Jurkat, Clone E6-1 (cell line): ENCODE results near the gene TTC1.
"Not testable (repeated sequence)": the region's sequence is repeated elsewhere in the genome, so short reads cannot be mapped to it uniquely, and the experiment has no call there.

Experiments
- DNase-seq: peaks from one replicate; pipeline ENCODE4 v3.0.0-alpha.2; 2011; ENCODE audit warnings: low read depth, low spot score
- H3K4me3 ChIP-seq: 2 replicates; pipeline ENCODE4 v1.5.1; 2011; ENCODE audit warnings: mild to moderate bottlenecking, low read length, control low read depth, moderate library complexity

TTC1 gene

DNA sequence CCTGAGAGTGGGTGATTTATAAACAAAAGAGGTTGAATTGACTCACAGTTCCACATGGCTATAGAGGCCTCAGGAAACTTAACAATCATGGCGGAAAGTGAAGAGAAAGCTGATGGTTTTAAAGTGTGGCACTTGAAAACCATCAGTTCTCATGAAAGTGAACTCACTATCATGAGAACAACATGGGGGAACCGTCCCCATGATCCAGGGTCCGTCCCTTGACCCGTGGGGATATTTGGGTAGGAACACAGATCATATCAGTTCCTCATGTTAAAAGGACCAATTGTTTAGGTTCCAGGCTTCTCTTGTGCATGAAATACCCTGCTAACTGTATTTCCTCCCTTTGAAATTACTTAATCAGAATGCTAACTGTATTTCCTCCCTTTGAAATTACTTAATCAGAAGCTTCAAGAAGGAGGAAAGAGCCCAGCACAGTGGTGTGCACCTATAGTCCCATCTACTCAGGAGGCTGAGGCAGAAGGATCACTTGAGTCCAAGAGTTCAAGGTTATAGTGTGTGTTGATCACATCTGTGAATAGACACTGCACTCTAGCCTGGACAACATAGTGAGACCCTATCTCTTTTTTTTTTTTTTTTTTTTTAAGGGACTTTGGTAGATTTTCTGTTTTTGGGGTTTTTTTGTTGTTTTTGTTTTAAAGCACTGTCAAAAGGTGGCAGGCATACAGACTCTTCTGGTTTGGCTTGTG, 24.8 kb downstream of the TTC1 start:
- no peak for DNase-seq
- H3K4me3 ChIP-seq: no peak overlapping the region

GRCh38 chr5:160036243-160036642, 27.3 kb downstream of the TTC1 start:
- DNase-seq: no peak
- no peak overlapping the region for H3K4me3 ChIP-seq

GRCh38 chr5:160036884-160037283, 27.9 kb downstream of the TTC1 start:
- DNase-seq: no peak
- H3K4me3 ChIP-seq: no peak overlapping the region

DNA sequence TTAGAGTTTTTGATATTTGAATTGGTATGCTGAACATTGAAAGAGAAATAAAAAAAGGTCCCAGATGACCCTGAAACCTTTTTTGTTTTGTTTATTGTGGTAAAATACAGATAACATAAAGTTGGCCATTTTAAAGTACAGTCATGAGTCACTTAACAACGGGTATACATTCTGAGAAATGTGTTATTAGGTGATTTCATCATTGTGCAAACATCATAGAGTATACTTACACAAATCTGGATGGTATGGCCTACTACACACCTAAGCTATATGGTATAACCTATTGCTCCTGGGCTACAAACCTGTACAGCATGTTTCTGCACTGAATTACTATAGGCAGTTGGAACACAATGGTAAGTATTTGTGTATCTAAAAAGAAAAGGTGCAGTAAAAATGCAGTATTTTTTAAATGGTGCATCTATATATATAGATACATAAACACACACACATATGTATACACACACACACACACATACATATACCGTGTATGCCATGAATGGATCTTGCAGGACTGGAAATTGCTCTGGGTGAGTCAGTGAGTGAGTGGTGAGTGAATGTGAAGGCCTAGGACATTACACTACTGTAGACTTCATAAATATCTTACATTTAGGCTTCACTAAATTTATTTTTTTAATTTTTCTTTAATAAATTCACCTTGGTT, 31.0 kb downstream of the TTC1 start:
- no peak for DNase-seq
- H3K4me3 ChIP-seq: no peak overlapping the region

DNA sequence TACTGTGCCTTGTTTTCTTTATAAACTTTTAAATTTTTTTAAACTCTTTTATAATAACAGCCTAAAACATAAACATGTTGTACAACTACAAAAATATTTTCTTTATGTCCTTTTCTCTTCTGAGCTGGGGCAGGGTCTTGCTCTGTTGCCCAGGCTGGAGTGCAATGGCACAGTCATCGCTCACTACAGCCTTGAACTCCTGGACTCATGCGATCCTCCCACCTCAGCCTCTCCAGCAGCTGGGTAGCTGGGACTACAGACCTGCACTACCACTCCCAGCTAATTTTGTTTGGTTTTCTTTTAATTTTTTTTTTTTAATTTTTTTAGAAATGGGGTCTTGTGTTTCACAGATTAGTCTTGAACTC, 31.5 kb downstream of the TTC1 start:
- no peak overlapping the region for H3K4me3 ChIP-seq
- DNase-seq: no peak

GRCh38 chr5:160042671-160043070, 33.7 kb downstream of the TTC1 start:
- no peak for DNase-seq
- no peak overlapping the region for H3K4me3 ChIP-seq

DNA sequence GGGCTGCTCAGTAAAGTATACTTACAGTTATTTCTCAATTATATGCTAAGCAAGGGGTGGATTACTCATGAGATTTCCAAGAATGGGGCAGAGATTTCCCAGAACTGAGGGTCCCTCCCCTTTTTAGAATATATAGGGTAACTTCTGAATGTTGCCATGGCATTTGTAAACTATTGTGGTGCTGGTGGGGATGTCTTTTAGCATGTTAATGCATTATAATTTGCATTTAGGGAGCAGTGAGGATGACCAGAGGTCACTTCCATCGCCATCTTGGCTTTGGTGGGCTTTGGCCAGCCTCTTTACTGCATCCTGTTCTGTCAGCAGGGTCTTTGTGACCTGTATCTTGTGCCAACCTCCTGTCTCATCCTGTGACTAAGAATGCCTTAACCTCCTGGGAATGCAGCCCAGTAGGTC, 35.5 kb downstream of the TTC1 start:
- DNase-seq: no peak
- no peak overlapping the region for H3K4me3 ChIP-seq

- H3K4me3 ChIP-seq: no peak overlapping the region
- no peak for DNase-seq
Observed at GRCh38 chr5:160044967-160045366, 36.0 kb downstream of the TTC1 start.

DNA sequence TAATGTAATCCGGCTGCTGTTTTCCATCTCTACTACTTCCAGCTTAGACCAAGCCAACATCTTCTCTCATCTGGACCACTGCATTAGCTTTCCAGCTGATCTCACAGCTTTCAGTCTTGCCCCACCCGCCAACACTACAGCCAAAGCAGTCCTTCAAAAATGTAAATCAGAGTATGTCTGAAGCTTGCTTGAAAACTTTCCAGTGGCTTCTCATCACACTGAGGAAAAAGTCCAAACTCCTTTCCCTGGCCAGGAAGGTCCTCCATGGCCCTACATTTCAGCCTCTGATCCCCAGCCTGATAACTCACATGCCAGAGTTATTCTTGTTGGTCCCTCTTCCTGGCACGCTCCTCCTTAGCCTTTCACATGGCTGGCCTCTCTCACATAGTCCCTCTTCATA, 38.5 kb downstream of the TTC1 start:
- no peak for DNase-seq
- H3K4me3 ChIP-seq: no peak overlapping the region

GRCh38 chr5:160048131-160048530, 39.2 kb downstream of the TTC1 start:
- no peak overlapping the region for H3K4me3 ChIP-seq
- DNase-seq: no peak

GRCh38 chr5:160049099-160049498, 40.2 kb downstream of the TTC1 start:
- DNase-seq: no peak

GRCh38 chr5:160054047-160054446, 45.1 kb downstream of the TTC1 start:
- no peak for DNase-seq
- H3K4me3 ChIP-seq: no peak overlapping the region

More at GRCh38 chr5:160049099-160049498, 40.2 kb downstream of the TTC1 start:
- no peak overlapping the region for H3K4me3 ChIP-seq

GRCh38 chr5:160054831-160055230, 45.9 kb downstream of the TTC1 start:
- no peak for DNase-seq
- H3K4me3 ChIP-seq: no peak overlapping the region

GRCh38 chr5:160057256-160057655, 48.3 kb downstream of the TTC1 start:
- H3K4me3 ChIP-seq: no peak overlapping the region
- no peak for DNase-seq

- no peak for DNase-seq
- H3K4me3 ChIP-seq: no peak overlapping the region
Observed at GRCh38 chr5:160060001-160060400, 51.1 kb downstream of the TTC1 start.

GRCh38 chr5:160061770-160062169, 52.8 kb downstream of the TTC1 start:
- DNase-seq: no peak
- no peak overlapping the region for H3K4me3 ChIP-seq

DNA sequence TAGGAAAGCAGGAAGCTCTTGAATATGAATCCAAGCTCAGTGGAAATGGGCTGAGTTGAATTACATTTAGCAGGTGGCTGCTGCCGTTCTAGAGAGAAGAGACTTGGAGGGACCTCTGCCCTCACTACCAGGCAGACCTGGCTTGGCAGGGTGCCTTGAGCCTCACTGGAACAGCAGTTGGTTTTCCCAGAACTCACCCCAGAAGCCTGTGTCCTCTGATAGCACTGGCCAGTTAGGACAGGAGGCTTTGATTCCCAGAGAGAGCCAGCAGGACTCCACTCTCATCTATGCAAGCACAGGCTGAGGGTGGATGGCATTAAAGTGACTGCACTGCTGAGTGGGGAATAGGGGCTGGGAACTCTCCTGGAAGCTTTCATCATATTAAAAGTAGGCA, 55.5 kb downstream of the TTC1 start:
- no peak for DNase-seq
- H3K4me3 ChIP-seq: no peak overlapping the region

GRCh38 chr5:160064995-160065614, 56.2 kb downstream of the TTC1 start:
- H3K4me3 ChIP-seq: no peak overlapping the region
- DNase-seq: no peak

DNA sequence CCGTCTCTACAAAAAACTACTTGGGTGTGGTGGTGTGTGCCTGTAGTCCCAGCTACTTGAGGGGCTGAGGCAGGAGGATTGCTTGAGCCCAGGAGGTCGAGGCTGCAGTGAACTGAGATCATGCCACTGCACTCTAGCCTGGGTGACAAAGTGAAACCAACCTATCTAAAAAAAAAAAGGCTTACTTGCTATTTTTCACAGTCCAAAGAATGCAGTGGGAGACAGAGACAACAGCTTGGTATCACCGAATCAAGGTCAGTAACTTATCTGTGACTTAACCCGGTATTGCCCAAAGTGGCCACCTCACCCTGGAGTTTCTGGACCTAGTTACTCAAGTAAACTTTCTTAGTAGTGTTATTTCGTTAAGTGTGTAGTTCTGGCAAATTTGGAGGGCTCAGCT, 60.2 kb downstream of the TTC1 start:
- H3K4me3 ChIP-seq, DNase-seq: not testable (repeated sequence)

DNA sequence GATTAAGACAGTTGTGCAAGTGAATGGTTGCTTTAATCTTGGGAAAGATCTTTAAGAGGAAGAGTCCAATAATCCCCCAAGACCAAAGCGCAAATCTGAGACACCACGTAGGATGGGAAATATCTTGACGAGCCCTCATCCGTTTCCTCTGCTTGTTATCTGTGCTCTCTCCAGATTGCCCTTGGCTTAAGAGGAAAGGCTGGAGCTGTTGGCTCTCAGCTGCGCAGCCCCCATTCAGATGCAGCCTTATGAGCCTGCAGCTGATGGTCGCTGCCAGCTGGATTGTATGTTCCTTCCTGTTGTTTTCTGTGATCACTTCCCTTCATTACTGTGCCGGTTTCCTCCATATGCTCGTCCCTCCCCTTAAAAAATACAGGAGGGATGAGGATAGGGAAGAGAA, 62.6 kb downstream of the TTC1 start:
- DNase-seq: no peak
- no peak overlapping the region for H3K4me3 ChIP-seq

DNA sequence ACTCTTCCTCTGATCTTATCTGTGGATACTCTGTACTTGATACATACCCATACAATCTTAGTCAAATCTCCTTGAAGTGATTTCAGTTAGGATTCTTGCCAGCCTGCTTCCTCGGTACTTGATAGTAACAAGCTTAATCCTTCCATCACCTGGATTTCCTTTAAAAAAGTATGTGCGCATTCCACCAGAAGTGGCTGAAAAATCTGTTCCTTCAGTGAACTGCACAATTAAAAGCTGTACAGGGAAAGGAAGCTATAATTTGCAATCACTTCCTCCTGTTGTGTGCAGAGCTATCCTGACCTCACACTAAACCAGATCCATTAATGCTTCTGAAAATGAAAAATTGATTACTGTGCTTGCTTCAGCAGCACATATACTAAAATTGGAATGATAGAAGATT, 63.0 kb downstream of the TTC1 start:
- no peak for DNase-seq
- no peak overlapping the region for H3K4me3 ChIP-seq
